Endothelial cell of umbilical vein (primary cell): ENCODE measurements around the gene ABTB2. TPM values are rescaled to one million over a fixed set of nuclear protein-coding genes. Genes with fewer than 3 reads are reported as not detected.

ENCODE experiments used
- BruUV-seq: library from RNA; stranded (reverse); fragments of 400-500 nt; replicated peaks from 2 replicates; lab custom pipeline; 2021; lab: Mats Ljungman, UMichigan
- CTCF ChIA-PET: fragments of 300-600, 350-600 bp; sonication (Branson Sonifier 250); formaldehyde crosslinking; loops from one replicate; lab custom pipeline; 2021; ENCODE audit warnings: antibody characterized with exemption, inconsistent platforms; lab: Charles Lee
- POLR2A ChIA-PET: fragments of 300-600, 350-600 bp; sonication (Branson Sonifier 250); formaldehyde crosslinking; loops from one replicate; lab custom pipeline; 2021; ENCODE audit warnings: antibody characterized with exemption, inconsistent platforms; lab: Charles Lee
- DNase-seq: peaks from one replicate; pipeline ENCODE4 v3.0.0-alpha.2; 2011; ENCODE audit warnings: low read depth, low spot score
- FAIRE-seq: peaks from 2 replicates; lab custom pipeline; 2011; peaks lifted over from hg19 to GRCh38; lab: Jason Lieb, UNC
- H2AFZ ChIP-seq: 2 replicates; pipeline ENCODE4 v1.6.0; 2012; ENCODE audit warnings: low read depth, low read length, control low read depth, inconsistent platforms
- H3K27ac ChIP-seq: 2 replicates; pipeline ENCODE4 v1.5.1; 2011; ENCODE audit warnings: low read depth, mild to moderate bottlenecking, control low read depth, low read length, moderate library complexity; ENCODE audit not compliant: insufficient read depth
- H3K27me3 ChIP-seq, 2 experiments: 2 replicates each; pipeline versions ENCODE4 v1.6.0 to v1.6.1; 2011; ENCODE audit warnings: low read length in 2 of 2, mixed read lengths in 1 of 2; ENCODE audit not compliant: control insufficient read depth in 2 of 2, insufficient read depth in 2 of 2
- H3K36me3 ChIP-seq, 2 experiments: 2 replicates in 1 of 2; 3 replicates in 1 of 2; pipeline ENCODE4 v1.5.1; 2011; ENCODE audit warnings: low read length in 2 of 2, mild to moderate bottlenecking in 1 of 2, moderate library complexity in 1 of 2; ENCODE audit not compliant: control insufficient read depth in 2 of 2, insufficient read depth in 2 of 2; ENCODE audit errors: extremely low read depth in 1 of 2
- H3K4me1 ChIP-seq: 3 replicates; pipeline ENCODE4 v1.5.1; 2011; ENCODE audit warnings: mild to moderate bottlenecking, low read length; ENCODE audit not compliant: control insufficient read depth, insufficient read depth; ENCODE audit errors: extremely low read depth
- H3K4me2 ChIP-seq: 2 replicates; pipeline ENCODE4 v1.6.1; 2011; ENCODE audit warnings: low read length, control low read depth, mixed read lengths; ENCODE audit not compliant: insufficient read depth
- H3K4me3 ChIP-seq, 3 experiments: fragments of 200-600 bp in 1 of 3; sonication (generic), shearing (Covaris generic) in 1 of 3; replicated peaks in 1 of 3; 2 replicates each; pipeline ENCODE4 v1.5.1; 2011 to 2016; ENCODE audit warnings: control low read depth in 3 of 3, low read length in 3 of 3, mild to moderate bottlenecking in 2 of 3, inconsistent platforms in 1 of 3, low read depth in 1 of 3, moderate library complexity in 1 of 3; ENCODE audit not compliant: insufficient read depth in 1 of 3
- H3K79me2 ChIP-seq: 2 replicates; pipeline ENCODE4 v1.6.0; 2012; ENCODE audit warnings: low read length, inconsistent platforms; ENCODE audit not compliant: control insufficient read depth, insufficient read depth
- H3K9ac ChIP-seq: replicated peaks from 2 replicates; pipeline ENCODE3; 2011; ENCODE audit warnings: low read length, control low read depth; ENCODE audit not compliant: insufficient read depth; ENCODE audit errors: extremely low read depth
- H3K9me1 ChIP-seq: replicated peaks from 3 replicates; pipeline ENCODE4 v1.6.0; 2011; ENCODE audit warnings: mild to moderate bottlenecking, low read length; ENCODE audit not compliant: control insufficient read depth, insufficient read depth; ENCODE audit errors: extremely low read depth
- H3K9me3 ChIP-seq: replicated peaks from 2 replicates; pipeline ENCODE4 v1.5.1; 2012; ENCODE audit warnings: low read length, inconsistent platforms; ENCODE audit not compliant: control insufficient read depth, insufficient read depth
- H4K20me1 ChIP-seq: replicated peaks from 2 replicates; pipeline ENCODE3; 2011; ENCODE audit warnings: mild to moderate bottlenecking, low read length; ENCODE audit not compliant: control insufficient read depth, insufficient read depth; ENCODE audit errors: extremely low read depth
- FOS ChIP-seq: IDR thresholded peaks from 2 replicates; pipeline ENCODE4 v1.6.1; 2011; ENCODE audit warnings: mild to moderate bottlenecking, low read length, moderate library complexity, borderline replicate concordance; ENCODE audit not compliant: insufficient read depth
- GATA2 ChIP-seq: IDR thresholded peaks from 2 replicates; pipeline ENCODE4 v1.7.0; 2011; ENCODE audit warnings: low read depth, mild to moderate bottlenecking, moderate library complexity, mixed read lengths, low read length; ENCODE audit not compliant: insufficient read length, insufficient read depth
- JUN ChIP-seq: IDR thresholded peaks from 2 replicates; pipeline ENCODE4 v1.6.1; 2011; ENCODE audit warnings: borderline replicate concordance, low read depth; ENCODE audit not compliant: insufficient read length, insufficient read depth
- MYC ChIP-seq: IDR thresholded peaks from one replicate; pipeline ENCODE4 v1.6.1; 2011; ENCODE audit warnings: mild to moderate bottlenecking, low read depth, low read length
- POLR2A ChIP-seq: IDR thresholded peaks from 2 replicates; pipeline ENCODE4 v1.6.1; 2012; ENCODE audit warnings: low read depth, mild to moderate bottlenecking, control low read depth, low read length
- POLR2AphosphoS5 ChIP-seq: IDR thresholded peaks from 2 replicates; pipeline ENCODE4 v1.6.1; 2012; ENCODE audit warnings: low read depth, mild to moderate bottlenecking, control low read depth, low read length, moderate library complexity; ENCODE audit not compliant: insufficient read depth
- dilution Hi-C: fragments of 300-500 bp; cut with MboI; formaldehyde crosslinking; loops from one replicate; pipeline ENCODE4 v1.15.0; 2019; ENCODE audit warnings: low sequenced_read_pairs; ENCODE audit not compliant: extremely low pct_ligation_motif_present
- intact Hi-C: fragments of 100-400 bp; cut with micrococcal nuclease; formaldehyde crosslinking; loops from one replicate; pipeline ENCODE4 v1.10.0; 2022
- polyA plus RNA-seq, 4 experiments: library from polyadenylated mRNA; depleted of rRNA in 3 of 4; stranded (reverse) in 3 of 4; unstranded in 1 of 4; fragments of >200 nt; gene quantifications; 2 replicates each; pipeline versions ENCODE4 v1.2.1 to v1.2.3, GENCODE V29; 2011 to 2012; ENCODE audit warnings: missing spikeins in 1 of 4
- total RNA-seq: library from RNA; stranded (reverse); gene quantifications from 2 replicates; pipeline ENCODE4 v1.2.3, GENCODE V29; 2021
- TF ChIP-seq, protein P1 (sequence below), 2 donors: IDR thresholded peaks; 1 replicate in 1 of 2; 2 replicates in 1 of 2; pipeline ENCODE4 v1.5.1; 2011; ENCODE audit warnings: low read length in 2 of 2, mild to moderate bottlenecking in 2 of 2, moderate library complexity in 2 of 2, control low read depth in 1 of 2, inconsistent platforms in 1 of 2, low read depth in 1 of 2; ENCODE audit not compliant: insufficient read depth in 1 of 2; ENCODE audit errors: extremely low read depth in 1 of 2
- TF ChIP-seq, protein P2 (sequence below): IDR thresholded peaks from 2 replicates; pipeline ENCODE4 v1.6.1; 2011; ENCODE audit not compliant: insufficient read depth, insufficient read length

ABTB2 gene
- total and polyA plus RNA-seq, 2 donors (not counting 3 experiments of a cell fraction or from before 2014, with no cell fraction given) = 0.11 to 0.14 TPM

DNA sequence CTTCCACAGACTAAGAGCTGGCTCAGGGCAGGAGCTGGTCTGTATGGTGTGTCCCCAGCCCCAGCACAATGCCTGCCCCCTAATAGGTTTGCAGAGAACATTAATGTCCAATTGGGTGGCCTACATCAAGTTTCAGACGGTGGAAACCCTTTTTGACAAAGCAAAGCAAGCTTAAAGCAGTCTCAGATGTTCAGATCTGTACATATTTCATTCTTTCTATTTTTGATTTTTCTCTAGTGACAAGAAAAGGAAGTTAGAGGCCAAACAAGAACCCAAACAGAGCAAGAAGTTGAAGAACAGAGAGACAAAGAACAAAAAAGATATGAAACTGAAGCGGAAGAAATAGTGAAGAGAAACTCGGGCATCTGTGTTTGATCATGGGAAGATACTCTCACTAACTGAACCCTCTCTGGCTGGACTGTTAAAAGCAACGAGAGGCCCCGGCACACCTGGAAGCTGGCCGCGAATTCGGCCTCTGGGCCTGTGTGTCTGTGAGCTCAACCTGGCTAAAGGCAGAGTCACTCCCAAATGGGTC, 211.9 kb downstream of the ABTB2 start:
- peaks cover 25 to 42% of the 10 kb centered on the region in 2 experiments for H3K36me3 ChIP-seq

More for the DNA sequence above, 211.9 kb downstream of the ABTB2 start:
- BruUV-seq = no TSS peak
- H3K27me3 ChIP-seq = no peaks in the 10 kb centered on the region
- H3K9ac ChIP-seq = no peak overlapping the region
- ChIA-PET POLR2A (no interaction called here), CTCF (no interaction called here)
- no peaks in the 10 kb centered on the region for H4K20me1 ChIP-seq
- H3K79me2 ChIP-seq = no peaks in the 10 kb centered on the region
- dilution Hi-C loops (no loop called here), intact Hi-C loops (no loop called here)
- no peaks in the 10 kb centered on the region for H3K9me1 ChIP-seq
- H3K4me1 ChIP-seq = no peaks in the 10 kb centered on the region
- no peak overlapping the region for H2AFZ ChIP-seq
- H3K4me3 ChIP-seq = no peak overlapping the region
- no peak overlapping the region for H3K4me2 ChIP-seq
- TF ChIP-seq, protein P1, sequence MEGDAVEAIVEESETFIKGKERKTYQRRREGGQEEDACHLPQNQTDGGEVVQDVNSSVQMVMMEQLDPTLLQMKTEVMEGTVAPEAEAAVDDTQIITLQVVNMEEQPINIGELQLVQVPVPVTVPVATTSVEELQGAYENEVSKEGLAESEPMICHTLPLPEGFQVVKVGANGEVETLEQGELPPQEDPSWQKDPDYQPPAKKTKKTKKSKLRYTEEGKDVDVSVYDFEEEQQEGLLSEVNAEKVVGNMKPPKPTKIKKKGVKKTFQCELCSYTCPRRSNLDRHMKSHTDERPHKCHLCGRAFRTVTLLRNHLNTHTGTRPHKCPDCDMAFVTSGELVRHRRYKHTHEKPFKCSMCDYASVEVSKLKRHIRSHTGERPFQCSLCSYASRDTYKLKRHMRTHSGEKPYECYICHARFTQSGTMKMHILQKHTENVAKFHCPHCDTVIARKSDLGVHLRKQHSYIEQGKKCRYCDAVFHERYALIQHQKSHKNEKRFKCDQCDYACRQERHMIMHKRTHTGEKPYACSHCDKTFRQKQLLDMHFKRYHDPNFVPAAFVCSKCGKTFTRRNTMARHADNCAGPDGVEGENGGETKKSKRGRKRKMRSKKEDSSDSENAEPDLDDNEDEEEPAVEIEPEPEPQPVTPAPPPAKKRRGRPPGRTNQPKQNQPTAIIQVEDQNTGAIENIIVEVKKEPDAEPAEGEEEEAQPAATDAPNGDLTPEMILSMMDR (IDR thresholded peaks at IDR 0.05; ENCODE audit: extremely low read depth in 1 of 2, insufficient read depth in 1 of 2, low read depth in 1 of 2, low read length in 2 of 2) = no peak
- TF ChIP-seq FOS = no peak
- TF ChIP-seq POLR2AphosphoS5 = no peak
- no peak for TF ChIP-seq JUN
- no peak for TF ChIP-seq GATA2
- TF ChIP-seq, protein P2, sequence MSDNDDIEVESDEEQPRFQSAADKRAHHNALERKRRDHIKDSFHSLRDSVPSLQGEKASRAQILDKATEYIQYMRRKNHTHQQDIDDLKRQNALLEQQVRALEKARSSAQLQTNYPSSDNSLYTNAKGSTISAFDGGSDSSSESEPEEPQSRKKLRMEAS = no peak
- TF ChIP-seq POLR2A = no peak
- no peak for TF ChIP-seq MYC
- H3K9me3 ChIP-seq = no peaks in the 10 kb centered on the region
- no peak overlapping the region for H3K27ac ChIP-seq
- DNase-seq (no peak), FAIRE-seq (no peak)
